ENCODE results near the gene NDUFS2. TPM values are rescaled to one million over a fixed set of nuclear protein-coding genes. Genes with fewer than 3 reads are reported as not detected.
A peak's percentile ranks its signal among the peaks of the same experiment; 100 is the strongest.

NDUFS2 gene
- total RNA-seq, 2 donors from 2014 or later, result 148 to 311 TPM

DNA sequence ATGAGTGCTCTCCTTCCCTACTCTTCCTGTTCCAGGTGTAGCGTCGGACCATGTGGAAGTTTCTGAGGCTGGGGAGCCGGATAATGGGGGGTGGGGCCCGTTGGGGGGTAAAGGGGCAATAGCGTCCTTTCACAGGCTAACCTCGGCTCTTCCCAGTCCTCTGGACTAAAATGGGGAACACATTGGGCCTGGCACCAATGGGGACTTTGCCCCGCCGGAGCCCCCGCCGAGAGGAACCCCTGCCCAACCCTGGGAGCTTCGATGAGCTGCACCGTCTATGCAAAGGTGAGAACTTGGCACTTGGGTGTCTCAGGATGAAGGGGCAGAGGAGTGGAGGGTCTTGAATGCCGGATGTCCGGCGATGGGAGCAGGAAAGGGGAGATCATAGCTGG lies 24.1 kb downstream of the NDUFS2 start:
- peak overlapping the region; percentile 84 to 94 for H3K27ac ChIP-seq
- H3K36me3 ChIP-seq, result peaks cover 28% of the 10 kb centered on the region
- no peaks in the 10 kb centered on the region for H3K9me3 ChIP-seq
- no peak for DNase-seq (ENCODE audit: low spot score)
- H3K4me1 ChIP-seq, result peaks cover 0 to 27% of the 10 kb centered on the region in 2 donors
- no peaks in the 10 kb centered on the region for H3K27me3 ChIP-seq
- H3K4me3 ChIP-seq, result peak overlapping the region; percentile 62 to 80
- TF ChIP-seq, protein P1, sequence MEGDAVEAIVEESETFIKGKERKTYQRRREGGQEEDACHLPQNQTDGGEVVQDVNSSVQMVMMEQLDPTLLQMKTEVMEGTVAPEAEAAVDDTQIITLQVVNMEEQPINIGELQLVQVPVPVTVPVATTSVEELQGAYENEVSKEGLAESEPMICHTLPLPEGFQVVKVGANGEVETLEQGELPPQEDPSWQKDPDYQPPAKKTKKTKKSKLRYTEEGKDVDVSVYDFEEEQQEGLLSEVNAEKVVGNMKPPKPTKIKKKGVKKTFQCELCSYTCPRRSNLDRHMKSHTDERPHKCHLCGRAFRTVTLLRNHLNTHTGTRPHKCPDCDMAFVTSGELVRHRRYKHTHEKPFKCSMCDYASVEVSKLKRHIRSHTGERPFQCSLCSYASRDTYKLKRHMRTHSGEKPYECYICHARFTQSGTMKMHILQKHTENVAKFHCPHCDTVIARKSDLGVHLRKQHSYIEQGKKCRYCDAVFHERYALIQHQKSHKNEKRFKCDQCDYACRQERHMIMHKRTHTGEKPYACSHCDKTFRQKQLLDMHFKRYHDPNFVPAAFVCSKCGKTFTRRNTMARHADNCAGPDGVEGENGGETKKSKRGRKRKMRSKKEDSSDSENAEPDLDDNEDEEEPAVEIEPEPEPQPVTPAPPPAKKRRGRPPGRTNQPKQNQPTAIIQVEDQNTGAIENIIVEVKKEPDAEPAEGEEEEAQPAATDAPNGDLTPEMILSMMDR (IDR thresholded peaks at IDR 0.05), result no peak

DNA sequence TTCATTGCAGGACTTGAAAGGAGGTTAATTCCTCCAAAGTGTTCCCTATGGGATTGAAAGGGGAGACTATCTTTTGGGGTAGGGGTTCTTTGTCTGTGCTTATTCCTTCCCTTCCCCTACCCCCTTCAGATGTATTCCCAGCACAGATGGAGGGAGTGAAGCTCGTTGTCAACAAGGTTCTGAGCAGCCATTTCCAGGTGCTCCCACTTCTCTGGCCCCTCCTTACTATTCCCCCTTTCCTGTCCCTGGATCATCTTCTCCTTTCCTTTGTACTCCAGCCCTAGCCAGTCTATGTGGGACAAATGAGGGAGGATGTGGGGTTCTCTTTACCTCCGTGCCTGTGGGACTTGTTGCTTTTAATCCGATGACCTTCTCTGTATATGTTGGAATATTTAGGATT lies 24.6 kb downstream of the NDUFS2 start:
- Histone ChIP-seq H3K4me1 (peaks cover 0 to 27% of the 10 kb centered on the region in 2 donors), H3K4me3 (peak overlapping the region; percentile 62 to 80), H3K36me3 (peaks cover 28% of the 10 kb centered on the region), H3K9me3 (no peaks in the 10 kb centered on the region), H3K27me3 (no peaks in the 10 kb centered on the region), H3K27ac (peak overlapping the region; percentile 84 to 94)
- DNase-seq (ENCODE audit: low spot score), result no peak
- TF ChIP-seq, protein P1 (IDR thresholded peaks at IDR 0.05), result no peak

DNA sequence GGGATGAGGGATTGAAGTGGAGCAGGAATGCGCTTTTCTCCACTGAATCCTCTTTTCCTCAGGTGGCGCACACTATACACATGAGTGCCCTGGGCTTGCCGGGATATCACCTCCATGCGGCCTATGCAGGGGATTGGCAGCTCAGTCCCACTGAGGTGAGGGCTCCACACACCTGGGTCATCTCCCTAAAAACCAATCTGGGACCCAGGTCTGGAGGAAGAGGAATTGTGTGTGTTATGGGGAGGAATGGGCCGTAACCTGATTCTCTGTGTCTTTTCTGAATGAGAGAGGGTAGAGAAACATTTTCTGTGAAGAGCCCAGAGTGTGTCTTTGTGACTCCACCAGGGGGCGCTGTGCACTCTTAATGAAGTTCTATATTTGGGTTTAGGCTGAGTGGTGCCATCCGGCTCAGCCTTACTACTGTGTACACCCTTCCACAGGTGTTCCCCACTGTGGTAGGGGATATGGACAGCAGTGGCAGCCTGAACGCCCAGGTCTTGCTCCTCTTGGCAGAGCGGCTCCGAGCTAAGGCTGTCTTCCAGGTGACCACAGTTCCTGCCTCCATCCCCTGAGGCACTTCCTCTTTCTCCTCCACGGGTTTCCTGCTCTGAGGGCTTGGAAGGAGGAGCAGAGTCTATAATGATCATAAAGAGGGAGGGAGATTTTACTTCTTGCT lies 25.2 kb downstream of the NDUFS2 start:
- Histone ChIP-seq H3K27ac (peak overlapping the region; percentile 84 to 94), H3K4me3 (peak overlapping the region; percentile 62 to 80), H3K36me3 (peaks cover 28% of the 10 kb centered on the region), H3K4me1 (peaks cover 0 to 27% of the 10 kb centered on the region in 2 donors), H3K9me3 (no peaks in the 10 kb centered on the region), H3K27me3 (no peaks in the 10 kb centered on the region)
- TF ChIP-seq, protein P1 (IDR thresholded peaks at IDR 0.05), result peak; percentile 72 to 95
- DNase-seq (ENCODE audit: low spot score), result peak; percentile 88

DNA sequence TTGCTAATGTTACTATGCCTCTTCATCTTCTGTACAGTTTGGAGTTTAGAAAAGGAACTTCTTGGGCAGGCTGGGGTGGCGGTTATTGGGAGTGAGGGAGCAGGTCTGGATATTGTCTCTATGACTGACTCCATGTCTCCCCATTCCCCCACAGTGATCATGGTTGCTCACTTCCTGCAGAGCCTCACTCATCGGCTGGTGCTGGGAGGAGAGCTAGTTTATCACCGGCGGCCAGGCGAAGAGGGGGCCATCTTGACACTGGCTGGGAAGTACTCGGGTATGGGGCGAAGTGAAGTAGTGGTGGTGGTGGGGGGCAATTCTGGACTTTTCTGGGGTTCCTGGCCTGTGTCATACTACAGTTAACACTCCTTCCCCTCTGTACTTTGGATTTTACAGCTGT lies 25.9 kb downstream of the NDUFS2 start:
- H3K4me1 ChIP-seq, result peaks cover 0 to 27% of the 10 kb centered on the region in 2 donors
- H3K4me3 ChIP-seq, result no peak overlapping the region
- H3K27ac ChIP-seq, result peak overlapping the region in 1 of 2 donors; percentile 94
- TF ChIP-seq, protein P1 (IDR thresholded peaks at IDR 0.05), result no peak
- no peaks in the 10 kb centered on the region for H3K27me3 ChIP-seq
- no peaks in the 10 kb centered on the region for H3K9me3 ChIP-seq
- H3K36me3 ChIP-seq, result peaks cover 28% of the 10 kb centered on the region
- DNase-seq (ENCODE audit: low spot score), result no peak

DNA sequence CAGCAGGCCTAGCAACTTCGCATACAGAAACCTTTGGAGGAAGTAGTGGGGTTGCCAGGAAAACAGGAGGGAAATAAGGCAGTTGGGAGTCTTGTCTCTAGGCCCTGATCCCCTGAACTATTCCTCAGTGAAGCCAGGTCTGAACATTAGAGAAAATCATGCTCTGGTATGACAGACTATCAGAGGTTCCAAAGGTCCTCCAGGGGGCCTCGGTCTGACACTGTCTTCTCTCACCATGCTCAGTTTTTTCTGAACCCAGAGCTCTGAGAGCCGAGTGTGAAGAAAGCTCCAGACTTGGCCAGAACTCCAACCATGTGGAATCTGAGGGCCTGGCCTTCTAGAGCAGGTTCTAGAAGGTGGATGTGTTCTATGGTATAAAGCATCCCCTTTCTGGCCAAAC lies 27.7 kb downstream of the NDUFS2 start:
- peaks cover 0 to 27% of the 10 kb centered on the region in 2 donors for H3K4me1 ChIP-seq
- H3K4me3 ChIP-seq, result no peak overlapping the region
- DNase-seq (ENCODE audit: low spot score), result no peak
- H3K27ac ChIP-seq, result no peak overlapping the region
- H3K36me3 ChIP-seq, result peaks cover 28% of the 10 kb centered on the region
- no peaks in the 10 kb centered on the region for H3K27me3 ChIP-seq
- TF ChIP-seq, protein P1 (IDR thresholded peaks at IDR 0.05), result no peak
- no peaks in the 10 kb centered on the region for H3K9me3 ChIP-seq

DNA sequence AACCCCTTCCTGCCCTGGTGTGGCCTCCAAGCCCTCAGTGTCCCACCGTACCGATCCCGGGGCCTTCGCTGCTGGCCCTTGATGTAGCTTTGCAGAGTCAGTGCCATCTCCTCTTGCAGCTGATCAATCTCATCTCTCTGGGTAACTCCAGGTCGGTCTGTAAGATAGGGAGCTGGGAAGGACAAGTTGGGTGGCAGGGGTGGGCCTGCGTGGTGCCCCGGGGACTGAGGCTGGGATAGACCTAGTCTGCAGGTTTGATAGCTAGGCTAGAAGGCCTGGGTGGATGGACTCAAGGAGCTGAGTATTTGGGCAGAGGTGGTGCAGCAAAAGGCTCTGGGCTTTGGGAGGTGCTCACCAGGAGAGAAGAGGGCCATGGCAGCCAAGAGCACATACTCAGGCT lies 28.6 kb downstream of the NDUFS2 start:
- Histone ChIP-seq H3K36me3 (peaks cover 28% of the 10 kb centered on the region), H3K4me3 (no peak overlapping the region), H3K9me3 (no peaks in the 10 kb centered on the region), H3K4me1 (peaks cover 0 to 20% of the 10 kb centered on the region in 2 donors), H3K27ac (no peak overlapping the region), H3K27me3 (no peaks in the 10 kb centered on the region)
- DNase-seq (ENCODE audit: low spot score), result no peak
- TF ChIP-seq, protein P1 (IDR thresholded peaks at IDR 0.05), result no peak
